HG03039 (cell line): ENCODE data around the gene NRXN3.

ENCODE experiments used
- ATAC-seq: cut with Tn5 transposase; IDR thresholded peaks from one replicate; pipeline ENCODE4 v1.9.1; 2021; ENCODE audit warnings: mild to moderate bottlenecking, moderate library complexity; ENCODE audit not compliant: unreplicated experiment

NRXN3 gene

DNA sequence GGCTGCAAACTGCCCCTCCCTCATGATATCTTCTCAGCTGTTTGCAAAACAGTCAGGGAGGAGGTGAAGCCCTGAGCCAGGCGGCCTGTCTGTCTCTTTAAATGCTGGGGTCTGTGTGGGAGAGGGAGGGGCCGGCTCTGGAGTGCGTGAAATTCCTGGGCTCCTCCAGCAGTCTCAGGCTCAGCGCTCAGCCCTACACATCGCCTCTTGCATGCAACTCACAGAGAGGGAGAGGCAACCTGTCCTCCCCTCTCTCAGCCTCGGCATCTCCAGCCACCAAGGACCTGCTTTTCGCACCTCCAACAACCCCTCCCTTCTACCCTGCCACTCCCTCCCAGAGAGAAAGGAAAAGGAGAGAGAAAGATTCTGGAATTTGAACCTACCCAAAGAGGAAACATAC lies at the start of gene NRXN3:
Gene NRXN3, plus strand, starts transcription at position 171 of the 400 bp plus-strand sequence. CDS start 72,721 bp downstream, outside the sequence.
- no peak for ATAC-seq

DNA sequence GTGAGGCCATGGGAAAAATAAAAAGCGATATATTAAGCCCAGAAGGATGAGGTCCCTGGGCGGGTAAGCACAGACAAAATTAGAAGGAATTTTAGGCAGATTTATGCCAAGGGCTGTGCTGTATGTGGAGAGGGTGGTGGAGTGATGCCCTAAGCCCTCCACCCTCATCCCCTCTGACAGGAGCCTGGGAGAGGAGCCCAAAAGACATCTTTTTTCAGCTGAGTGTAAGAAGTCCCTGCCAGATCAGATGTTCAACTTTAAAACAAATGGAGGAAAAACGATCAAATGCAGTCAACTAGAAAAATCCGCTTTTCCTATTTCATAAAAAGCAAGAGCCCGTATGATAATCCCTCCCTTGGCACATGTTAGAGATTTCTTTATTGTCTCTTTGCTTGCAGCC lies 47.7 kb upstream of the NRXN3 start:
- ATAC-seq = no peak

DNA sequence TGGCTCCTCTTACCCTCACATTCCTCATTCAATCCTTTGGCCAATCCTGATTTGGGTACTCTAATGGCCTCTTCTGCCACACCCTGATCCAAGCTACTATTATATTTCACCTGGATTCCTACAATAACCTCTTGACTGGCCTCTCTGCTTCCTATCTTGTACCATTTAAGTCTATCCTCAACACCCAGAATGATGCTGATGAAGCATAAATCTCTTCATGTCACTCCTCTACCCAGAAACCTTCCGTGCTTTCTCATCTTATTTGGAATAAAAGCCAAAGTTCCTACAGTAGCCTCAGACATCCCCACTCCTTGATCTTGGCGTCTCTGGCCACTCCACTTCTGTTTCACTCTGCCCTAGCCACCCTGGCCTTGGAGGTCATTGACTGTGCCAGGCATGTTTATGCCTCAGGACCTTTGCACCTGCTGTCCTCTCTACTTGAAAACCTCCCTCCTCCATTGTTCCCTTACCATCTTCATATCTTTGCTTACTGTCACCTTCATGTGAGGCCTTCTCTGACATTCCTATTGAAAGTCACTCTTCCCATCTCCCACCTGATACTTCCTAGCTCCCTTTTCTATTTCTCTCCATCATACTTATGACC lies 46.4 kb upstream of the NRXN3 start:
- no peak for ATAC-seq

DNA sequence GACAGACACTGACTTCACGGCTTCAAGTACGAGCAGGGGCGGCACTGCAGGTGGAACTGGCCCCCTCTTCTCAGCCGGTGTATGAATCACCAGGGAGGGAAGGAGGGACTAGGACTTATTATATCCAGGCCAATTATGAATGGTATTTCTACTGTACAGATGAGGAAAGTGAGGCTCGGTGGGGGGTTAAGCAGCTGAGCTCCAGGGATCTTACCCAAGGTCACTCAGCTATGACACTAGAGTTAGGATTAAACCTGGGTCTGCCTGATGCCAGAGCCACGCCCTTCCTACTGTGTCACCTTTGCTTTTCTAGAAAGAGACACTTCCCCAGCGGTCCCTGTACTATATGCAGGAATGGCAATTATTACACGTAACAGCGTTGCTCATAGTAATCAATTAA lies 42.2 kb upstream of the NRXN3 start:
- no peak for ATAC-seq

DNA sequence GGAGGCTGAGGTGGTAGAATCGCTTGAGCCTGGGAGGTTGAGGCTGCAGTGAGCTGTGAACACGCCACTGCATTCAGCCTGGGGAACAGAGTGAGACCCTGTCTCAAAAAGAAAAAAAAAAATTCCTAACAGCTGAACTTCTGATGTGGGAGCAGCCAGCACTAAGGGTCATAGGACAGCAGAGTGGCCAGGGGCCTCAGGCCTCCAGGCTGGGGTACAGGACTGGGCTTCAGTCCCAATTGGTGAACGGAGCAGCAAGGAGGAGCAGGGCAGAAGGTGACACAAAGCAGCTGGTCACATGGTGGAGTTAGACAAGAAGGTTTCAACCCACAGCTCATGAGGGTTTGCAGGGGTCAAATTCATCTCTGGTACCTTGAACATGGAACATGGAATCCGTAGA lies 40.8 kb upstream of the NRXN3 start:
- ATAC-seq = no peak

DNA sequence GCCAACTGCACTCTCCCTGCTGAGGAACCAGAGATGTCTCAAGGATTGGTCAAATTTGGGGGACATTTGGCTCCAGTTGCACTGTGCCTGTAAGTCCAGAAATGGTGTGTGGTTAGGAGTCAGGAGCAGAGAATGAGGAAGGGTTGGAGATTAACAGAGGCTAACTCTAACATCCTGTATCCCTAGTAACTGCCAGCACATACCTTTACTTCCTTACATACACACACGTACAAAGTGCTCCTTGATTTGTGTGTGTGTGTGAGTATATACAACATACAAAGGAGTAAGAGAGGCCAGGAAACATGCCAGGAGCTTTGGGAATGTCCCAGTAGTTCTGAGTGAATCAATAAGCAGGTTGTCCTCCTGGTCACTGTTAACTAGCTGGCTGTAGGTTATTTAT lies 39.8 kb upstream of the NRXN3 start:
- ATAC-seq = no peak

DNA sequence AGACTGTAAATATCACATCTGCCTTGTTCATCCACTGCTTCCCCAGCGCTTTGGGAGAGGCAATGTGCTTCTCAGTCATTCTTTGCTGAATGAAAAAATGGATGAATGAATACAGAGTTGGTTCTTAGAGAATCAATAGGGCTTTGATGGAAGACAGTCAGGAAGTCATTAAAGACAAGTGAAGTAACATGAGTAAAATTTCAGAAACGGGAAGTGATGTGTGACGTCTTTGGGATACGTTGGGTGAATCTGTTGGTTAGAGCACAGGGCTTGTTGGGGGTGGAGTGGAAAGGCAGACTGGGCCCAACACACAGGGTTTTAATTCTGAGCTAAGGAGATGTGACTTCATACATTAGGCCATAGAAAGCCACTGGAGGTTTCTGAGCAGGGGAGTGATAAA lies 39.0 kb upstream of the NRXN3 start:
- ATAC-seq = no peak

DNA sequence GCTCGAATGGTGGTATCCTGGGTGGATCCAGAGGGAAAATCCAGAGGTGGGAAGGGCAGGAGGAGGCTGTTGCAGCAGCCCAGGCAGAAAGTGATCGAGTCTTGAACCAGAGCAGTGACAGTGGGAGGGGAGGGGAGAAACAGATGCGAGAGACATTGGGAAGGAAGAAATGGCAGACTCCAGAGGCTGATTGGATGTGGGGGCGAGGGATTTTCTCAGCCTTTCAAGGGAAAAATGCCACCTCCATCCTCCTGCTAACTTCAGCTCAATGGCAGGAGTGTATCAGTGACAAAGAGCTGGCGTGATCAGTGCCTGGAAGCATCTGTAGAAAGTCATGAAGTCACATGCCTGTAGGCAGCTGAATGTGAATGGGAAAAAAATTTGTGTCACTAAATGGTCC lies 38.6 kb upstream of the NRXN3 start:
- ATAC-seq = no peak

DNA sequence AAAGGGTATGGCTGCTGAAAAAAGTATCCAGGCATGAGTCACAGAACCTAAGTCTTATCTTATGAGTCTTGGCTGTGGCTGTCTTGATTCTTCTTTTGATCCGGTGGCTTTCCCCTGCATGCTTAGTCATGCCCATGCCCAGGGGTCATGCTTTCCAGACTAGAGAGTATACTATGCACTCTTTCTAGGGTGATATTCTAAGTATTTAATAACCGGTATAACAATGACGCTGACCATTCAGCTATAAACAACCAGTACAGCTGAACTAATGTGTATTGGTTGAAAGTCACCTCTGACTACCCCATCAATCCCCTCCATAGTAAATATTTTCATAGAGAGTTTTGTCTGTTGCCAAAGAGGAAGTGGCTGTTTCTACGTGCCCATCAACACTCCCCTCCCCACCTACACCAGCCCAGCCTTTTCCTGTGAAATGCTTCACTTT lies 34.7 kb upstream of the NRXN3 start:
- ATAC-seq = no peak

DNA sequence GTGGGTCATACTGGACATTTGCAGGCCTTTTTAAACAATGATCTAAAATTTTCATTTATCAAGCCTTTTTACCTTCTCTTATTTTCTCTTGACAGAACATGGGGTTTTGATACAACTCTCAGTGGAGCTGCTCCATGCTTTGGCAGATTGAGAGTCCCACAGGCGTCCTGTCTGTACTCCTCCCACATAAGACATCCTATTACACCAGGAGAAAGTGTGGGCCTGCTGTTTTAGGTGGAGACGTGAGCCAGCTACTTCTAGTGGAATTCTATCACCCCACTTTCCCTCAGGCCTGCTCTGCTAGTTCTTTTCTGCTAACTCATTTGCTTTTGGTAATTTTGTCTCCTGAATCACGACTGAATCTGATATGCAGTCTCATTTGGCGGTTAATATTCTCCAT lies 33.5 kb upstream of the NRXN3 start:
- no peak for ATAC-seq

DNA sequence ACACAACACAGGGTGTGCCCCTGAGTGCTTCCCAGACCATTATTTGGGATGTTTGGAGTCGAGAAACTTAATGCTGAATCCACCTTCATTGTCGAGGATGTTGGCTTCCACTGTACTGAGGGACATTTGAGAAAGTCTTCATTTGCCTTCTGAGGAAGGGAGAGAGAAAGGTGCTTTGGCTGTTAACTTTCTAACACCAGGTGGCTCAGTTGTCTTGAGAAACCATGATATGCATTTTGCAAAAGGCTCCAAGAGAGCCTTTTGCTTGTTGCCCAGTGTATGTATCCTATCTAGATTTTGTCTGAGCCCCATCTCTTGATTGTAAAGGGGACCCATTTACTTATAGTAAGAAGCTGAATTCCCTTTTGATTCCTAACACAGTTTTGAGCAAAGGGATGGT lies 28.6 kb upstream of the NRXN3 start:
- ATAC-seq = no peak

DNA sequence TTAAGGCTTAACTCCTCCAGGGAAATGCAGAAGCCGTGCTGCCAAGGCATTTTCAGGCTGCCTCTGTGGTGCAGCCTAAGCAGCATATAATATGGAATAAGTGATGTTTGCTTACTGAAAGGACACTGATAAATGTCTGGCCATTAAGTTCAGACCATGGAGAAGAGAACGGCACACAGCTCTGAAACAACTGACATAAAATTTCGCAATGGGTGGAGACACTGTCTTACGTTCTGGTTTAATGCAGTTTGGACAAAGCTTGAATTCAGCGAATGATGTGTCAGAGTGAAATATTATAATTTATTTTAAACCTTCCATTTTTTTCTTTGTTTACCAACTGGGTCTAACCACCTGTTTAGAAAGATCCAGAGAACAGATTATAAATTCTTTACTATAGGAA lies 27.2 kb upstream of the NRXN3 start:
- no peak for ATAC-seq

DNA sequence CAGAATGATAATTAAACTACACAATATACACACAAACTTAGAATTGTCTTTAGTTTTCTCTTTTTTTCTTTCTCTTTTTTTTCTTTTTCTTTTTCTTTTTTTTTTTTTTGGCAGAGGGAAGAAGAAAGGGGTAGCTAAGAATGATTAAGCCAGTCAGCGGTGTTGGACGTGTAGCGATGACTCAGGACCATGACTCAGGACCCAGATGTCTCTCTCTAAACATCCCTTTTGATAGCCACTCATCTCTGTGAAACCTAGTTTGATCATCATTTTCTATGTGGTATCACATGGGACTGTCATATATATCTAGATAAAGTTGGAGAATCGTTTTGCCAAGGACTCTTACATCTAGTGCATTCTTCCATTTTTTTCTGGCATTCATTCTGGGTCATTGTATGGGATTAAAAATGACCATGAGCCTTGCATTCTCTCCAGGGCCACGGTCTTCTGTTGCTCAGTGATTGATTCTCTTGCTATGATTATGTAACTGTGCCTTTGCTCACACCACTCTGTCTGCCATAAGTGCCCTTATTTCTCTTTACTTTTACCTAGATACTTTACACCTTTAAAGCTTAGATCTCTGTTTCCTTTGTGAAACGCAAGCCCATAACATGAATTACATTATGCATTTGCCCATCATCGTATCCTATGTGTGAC lies 26.6 kb upstream of the NRXN3 start:
- ATAC-seq = no peak

DNA sequence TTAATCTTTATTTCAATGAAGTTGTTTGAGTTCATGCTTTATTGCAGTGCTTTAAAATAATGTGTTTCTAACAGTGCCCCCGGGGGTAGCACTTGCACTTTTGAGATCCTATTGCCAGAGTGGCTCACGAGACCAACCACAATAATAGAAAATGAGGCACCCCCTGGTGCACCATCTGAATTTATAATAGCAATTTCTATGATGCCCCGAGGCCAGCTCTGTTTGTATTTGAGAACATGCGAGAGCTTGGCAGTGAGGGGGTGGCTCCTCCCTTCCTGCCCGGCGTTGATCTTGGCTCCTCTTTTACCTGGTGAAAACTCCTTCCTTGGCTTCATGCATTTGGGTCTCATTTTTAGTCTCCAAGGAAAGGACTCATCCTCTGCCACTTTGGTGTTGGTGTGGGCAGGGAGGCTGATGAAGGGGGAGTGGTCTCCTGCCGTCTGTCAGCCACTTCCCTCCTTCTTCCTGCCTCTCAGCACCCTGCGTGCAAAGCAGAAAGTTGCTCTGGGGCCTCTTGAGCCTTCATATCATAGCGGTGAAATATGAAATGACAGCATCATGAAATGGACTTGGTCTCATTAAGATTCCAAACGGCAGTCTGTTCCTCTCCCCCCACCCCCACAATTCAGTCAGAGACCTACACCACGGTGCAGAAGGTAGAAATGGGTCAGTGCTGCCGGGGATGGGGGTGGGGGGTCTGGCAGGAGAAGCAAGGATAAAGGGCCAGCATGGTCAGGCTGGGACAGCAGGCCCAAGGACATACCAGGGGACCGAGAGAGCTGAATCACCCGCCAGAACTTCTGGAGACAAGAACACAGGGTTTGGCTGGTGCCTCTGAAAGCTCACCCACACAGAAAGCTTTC lies 17.7 kb upstream of the NRXN3 start:
- ATAC-seq = no peak

DNA sequence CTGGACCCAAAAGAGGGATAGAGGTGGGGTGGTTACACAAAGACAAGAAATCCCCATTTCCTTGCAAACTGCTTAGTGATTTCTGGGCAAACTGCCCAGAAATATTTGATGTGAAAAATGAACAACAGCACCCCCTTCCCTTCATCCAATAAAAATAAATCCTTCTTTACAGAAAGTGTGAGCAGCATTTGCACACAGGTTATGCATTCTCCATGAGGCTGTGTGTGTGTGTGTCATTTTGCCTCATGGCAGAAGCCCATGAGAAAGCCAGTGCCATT lies 17.2 kb upstream of the NRXN3 start:
- no peak for ATAC-seq

DNA sequence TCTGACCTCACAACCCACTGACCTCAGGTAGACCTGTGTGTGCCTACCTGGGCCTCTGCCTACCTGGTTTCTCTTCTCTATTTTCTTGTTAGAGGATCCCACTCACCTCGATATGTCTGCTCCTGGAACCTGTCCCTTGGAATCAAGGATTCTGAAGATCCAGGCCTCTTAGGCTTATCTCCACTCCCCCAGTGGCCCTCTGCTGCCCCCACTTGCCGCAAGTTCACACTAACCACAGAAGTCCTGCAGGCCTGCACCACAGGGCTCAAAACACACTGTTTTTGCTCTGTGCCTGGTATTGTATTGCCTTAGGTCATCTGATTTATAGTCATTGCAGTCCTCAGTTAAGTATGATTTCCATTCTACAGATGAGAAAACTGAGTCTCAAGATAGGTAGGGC lies 15.3 kb upstream of the NRXN3 start:
- ATAC-seq = no peak

DNA sequence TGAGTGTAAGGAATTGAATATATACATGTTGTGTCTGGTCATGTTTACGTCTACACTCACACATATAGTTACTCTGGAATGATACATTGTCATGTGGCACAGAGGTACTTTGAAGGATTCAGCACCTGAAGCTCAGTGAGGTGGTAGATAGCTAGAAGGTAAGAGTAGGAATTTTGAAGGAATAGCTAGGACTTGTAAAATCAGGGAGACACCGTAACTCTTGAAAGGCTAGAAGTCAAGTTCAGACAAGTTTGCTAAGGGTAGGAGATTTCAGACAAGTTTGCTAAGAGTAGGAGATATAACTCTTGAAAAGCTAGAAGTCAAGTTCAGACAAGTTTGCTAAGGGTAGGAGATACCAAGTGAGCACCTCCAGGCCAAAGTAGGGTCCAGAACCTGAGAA lies 14.0 kb upstream of the NRXN3 start:
- ATAC-seq = no peak

DNA sequence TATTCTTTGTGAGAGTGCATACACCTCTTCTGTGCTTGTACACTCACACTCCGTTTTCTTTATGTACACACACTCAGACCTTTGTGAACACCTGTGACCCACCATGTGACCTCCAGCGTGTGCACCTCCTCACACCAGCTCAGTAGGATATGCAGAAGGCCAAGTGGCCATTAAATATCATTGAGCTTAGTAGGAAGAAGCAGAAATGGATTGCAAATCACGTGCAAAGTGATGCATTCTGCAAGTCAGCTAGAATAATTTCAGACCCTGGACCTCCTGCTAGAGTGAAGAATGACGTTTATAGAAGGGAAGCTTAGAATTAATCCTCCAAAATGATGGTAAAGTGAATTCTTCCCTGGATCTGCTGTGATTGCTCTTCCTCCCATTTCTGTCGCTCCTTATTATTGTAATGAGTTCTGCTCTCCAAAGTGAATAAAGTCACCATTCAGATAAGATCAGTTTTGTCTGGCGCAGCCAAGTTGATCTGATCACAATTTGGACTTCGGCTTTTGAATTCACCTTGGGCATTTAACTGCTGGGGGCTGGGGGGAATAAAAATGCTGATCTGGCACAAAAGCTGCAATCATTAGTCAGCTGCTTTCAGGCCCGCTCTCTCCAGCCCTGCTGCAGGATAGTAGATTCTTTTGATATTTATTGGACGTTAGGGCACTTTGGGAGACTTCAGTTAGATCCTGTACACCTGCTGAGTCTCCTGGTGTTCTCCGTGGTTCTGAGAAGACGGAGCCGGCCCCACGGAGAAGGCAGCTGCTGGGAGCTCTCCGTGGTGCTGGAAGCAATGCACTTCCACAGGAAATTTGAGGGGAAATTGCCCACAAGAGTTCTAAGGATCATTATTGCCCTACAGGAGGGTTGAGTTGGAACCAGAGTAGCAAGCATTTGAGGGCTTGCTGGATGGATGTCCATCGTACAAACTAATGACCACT lies 12.4 kb upstream of the NRXN3 start:
- no peak for ATAC-seq

DNA sequence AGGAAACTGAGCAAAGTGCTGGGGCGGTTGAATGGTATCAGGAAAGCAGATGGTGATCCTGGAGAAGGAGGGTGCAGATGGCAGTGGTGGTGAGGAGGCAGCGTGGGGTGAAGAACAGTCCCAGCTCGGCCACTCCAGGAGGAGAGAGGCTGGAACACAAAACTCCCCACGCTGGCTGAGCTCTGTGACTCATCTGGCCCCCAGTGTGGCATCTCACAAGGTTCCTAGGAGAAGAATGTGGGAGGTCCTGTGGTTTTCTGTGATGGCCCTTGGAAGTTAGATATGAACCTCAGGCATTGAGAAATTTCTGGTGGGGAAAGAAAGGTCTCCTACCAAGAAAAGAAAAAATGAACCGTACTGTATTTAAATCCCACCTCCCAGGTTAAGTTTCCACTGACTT lies 8.0 kb upstream of the NRXN3 start:
- no peak for ATAC-seq

DNA sequence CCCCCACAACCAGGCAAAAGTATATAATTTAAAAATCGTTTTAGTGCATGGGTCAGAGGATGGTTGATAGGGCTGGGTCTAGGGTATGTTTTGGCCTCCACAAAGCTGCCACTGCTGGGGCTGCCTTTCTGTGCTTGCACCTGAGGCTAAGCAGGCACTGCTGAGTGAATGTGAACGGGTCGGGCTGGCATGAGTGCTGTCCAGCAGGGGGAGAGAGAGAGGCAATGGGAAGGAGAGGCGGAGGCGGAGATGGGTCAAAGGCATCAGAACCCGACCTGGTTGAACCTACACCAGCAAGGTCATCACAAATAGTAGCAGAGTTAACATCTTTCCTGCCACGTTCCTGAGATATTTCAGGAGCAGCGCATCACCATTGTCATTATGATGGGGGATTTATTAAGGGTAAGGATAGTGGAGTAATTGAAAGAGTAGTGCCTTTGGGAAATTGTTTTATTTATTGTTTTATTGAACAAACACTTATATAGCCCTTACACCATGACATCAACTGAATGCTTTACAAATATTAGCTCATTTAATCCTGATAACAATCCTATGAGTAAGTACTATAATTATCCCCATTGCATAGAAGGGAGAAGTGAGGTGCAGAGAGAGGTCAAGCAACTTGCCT lies 5.8 kb upstream of the NRXN3 start:
- no peak for ATAC-seq

DNA sequence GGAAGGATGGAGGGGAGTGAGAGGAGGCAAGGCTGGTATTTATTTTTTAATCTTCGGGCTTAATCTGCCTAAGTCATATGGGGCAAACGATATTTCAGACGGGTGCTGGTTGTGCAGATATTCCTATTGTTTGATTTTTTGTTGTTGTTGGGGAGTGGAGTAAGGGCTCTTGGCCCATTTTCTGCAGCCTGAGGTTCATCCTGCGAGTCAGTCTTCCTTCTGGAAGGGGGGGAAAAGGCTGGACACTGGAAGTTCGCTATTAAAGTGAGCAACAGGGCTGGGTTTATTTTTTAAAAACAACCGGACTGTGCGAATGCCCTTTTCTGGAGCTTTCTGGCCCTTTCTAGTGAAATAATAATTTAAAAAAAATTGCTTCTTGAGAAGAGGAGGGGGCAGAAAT lies 2.3 kb downstream of the NRXN3 start:
- no peak for ATAC-seq
